ENCODE measurements around the gene NEDD8. TPM values are rescaled to one million over a fixed set of nuclear protein-coding genes. Genes with fewer than 3 reads are reported as not detected.

The NEDD8 gene
- total RNA-seq, 1 experiment from 2014 or later, result 330 TPM

- H3K27ac ChIP-seq (ENCODE audit: low read length), result no peak overlapping the region
- no TSS peak for BruUV-seq (replicated peaks)
- H3K36me3 ChIP-seq (ENCODE audit: low read depth, low read length), result peaks cover 43% of the 10 kb centered on the region; the same call in 1 of the 2 replicates
- H3F3A ChIP-seq (ENCODE audit: low read length, unreplicated experiment), result no peaks in the 10 kb centered on the region
- no peaks in the 10 kb centered on the region for H3K9me3 ChIP-seq (ENCODE audit: low read length)
- ChIA-PET POLR2A (ENCODE audit: unreplicated experiment) (no interaction called here), CTCF (no interaction called here)
- DNase-seq (no peak), ATAC-seq (no peak)
- no peak overlapping the region for H3K9ac ChIP-seq (ENCODE audit: low read length)
- H3K4me2 ChIP-seq (ENCODE audit: low read length), result no peak overlapping the region
- H3K4me3 ChIP-seq (ENCODE audit: low read length), result no peak overlapping the region
- TF ChIP-seq EZH2 (IDR thresholded peaks at IDR 0.05; ENCODE audit: low read length, unreplicated experiment), result no peak
- no peak for TF ChIP-seq EZH2phosphoT487 (IDR thresholded peaks at IDR 0.05; ENCODE audit: borderline replicate concordance, low read length)
- TF ChIP-seq CTCF (conservative IDR thresholded peaks at IDR 0.05; ENCODE audit: low read depth, low read length), result no peak
- H3K79me2 ChIP-seq (ENCODE audit: low read length), result peaks cover 12% of the 10 kb centered on the region
- H2AFZ ChIP-seq (ENCODE audit: low read length), result no peak overlapping the region
- intact Hi-C loops (cut with micrococcal nuclease), result no loop called here
- H3K27me3 ChIP-seq (ENCODE audit: low read length), result no peaks in the 10 kb centered on the region
- no peaks in the 10 kb centered on the region for H4K20me1 ChIP-seq (ENCODE audit: low read length)
- H3K4me1 ChIP-seq (ENCODE audit: insufficient read depth, low read length), result peaks cover under 1% of the 10 kb centered on the region
- H3K9me2 ChIP-seq (replicated peaks; ENCODE audit: low read length), result no peaks in the 10 kb centered on the region
These were observed 49.9 kb downstream of the NEDD8 start for GRCh38 chr14:24182110-24182882.

- no peak for DNase-seq
- H2AFZ ChIP-seq (ENCODE audit: low read length), result no peak overlapping the region
- H3K27me3 ChIP-seq (ENCODE audit: low read length), result no peaks in the 10 kb centered on the region
- no peaks in the 10 kb centered on the region for H3K9me3 ChIP-seq (ENCODE audit: low read length)
- peaks cover 4% of the 10 kb centered on the region for H3K79me2 ChIP-seq (ENCODE audit: low read length)
- ChIA-PET POLR2A (ENCODE audit: unreplicated experiment) (no interaction called here), CTCF (no interaction called here)
- intact Hi-C loops (cut with micrococcal nuclease), result no loop called here
- H3K4me1 ChIP-seq (ENCODE audit: insufficient read depth, low read length), result no peaks in the 10 kb centered on the region
- no peak overlapping the region for H3K4me3 ChIP-seq (ENCODE audit: low read length)
- no peak overlapping the region for H3K27ac ChIP-seq (ENCODE audit: low read length)
- no peak overlapping the region for H3K4me2 ChIP-seq (ENCODE audit: low read length)
- H3K9me2 ChIP-seq (replicated peaks; ENCODE audit: low read length), result no peaks in the 10 kb centered on the region
- peaks cover 37% of the 10 kb centered on the region; the same call in 1 of the 2 replicates for H3K36me3 ChIP-seq (ENCODE audit: low read depth, low read length)
- no peak overlapping the region for H3K9ac ChIP-seq (ENCODE audit: low read length)
- no peaks in the 10 kb centered on the region for H4K20me1 ChIP-seq (ENCODE audit: low read length)
- no peak for ATAC-seq
- H3F3A ChIP-seq (ENCODE audit: low read length, unreplicated experiment), result no peaks in the 10 kb centered on the region
- no TSS peak for BruUV-seq (replicated peaks)
- TF ChIP-seq EZH2phosphoT487 (IDR thresholded peaks at IDR 0.05; ENCODE audit: borderline replicate concordance, low read length), result no peak
- TF ChIP-seq EZH2 (IDR thresholded peaks at IDR 0.05; ENCODE audit: low read length, unreplicated experiment), result no peak
- no peak for TF ChIP-seq CTCF (conservative IDR thresholded peaks at IDR 0.05; ENCODE audit: low read depth, low read length)
These were observed 50.6 kb downstream of the NEDD8 start for GRCh38 chr14:24181371-24182077.
